ENCODE results near the gene ANXA5.
"Not testable (repeated sequence)": the region's sequence is repeated elsewhere in the genome, so short reads cannot be mapped to it uniquely, and the experiment has no call there.

ANXA5 gene

GRCh38 chr4:121737846-121738554 is 41.2 kb upstream of the ANXA5 start:
- Histone ChIP-seq H3K4me3 (ENCODE audit: insufficient read length, low read depth) (no peak overlapping the region), H3K9ac (ENCODE audit: insufficient read length, low read depth) (no peak overlapping the region), H3K36me3 (ENCODE audit: insufficient read depth, insufficient read length, low read length) (no peaks in the 10 kb centered on the region), H3K4me1 (ENCODE audit: insufficient read depth, insufficient read length) (peaks cover 1% of the 10 kb centered on the region), H3K27me3 (ENCODE audit: insufficient read depth, insufficient read length) (no peaks in the 10 kb centered on the region), H3K9me3 (ENCODE audit: insufficient read depth, low read length) (no peaks in the 10 kb centered on the region)
- TF ChIP-seq ZNF274 (IDR thresholded peaks at IDR 0.05; ENCODE audit: low read depth, low read length) (no peak), SUZ12 (IDR thresholded peaks at IDR 0.05; ENCODE audit: extremely low read depth, insufficient read depth, insufficient read length) (no peak), YY1 (IDR thresholded peaks at IDR 0.05; ENCODE audit: insufficient read depth, insufficient read length) (no peak)
- no peak for DNase-seq (ENCODE audit: low read depth, low spot score)

- no peak overlapping the region for H3K9ac ChIP-seq (ENCODE audit: insufficient read length, low read depth)
- H3K27me3 ChIP-seq (ENCODE audit: insufficient read depth, insufficient read length) = no peaks in the 10 kb centered on the region
- no peaks in the 10 kb centered on the region for H3K36me3 ChIP-seq (ENCODE audit: insufficient read depth, insufficient read length, low read length)
- H3K4me1 ChIP-seq (ENCODE audit: insufficient read depth, insufficient read length) = peaks cover 1% of the 10 kb centered on the region
- H3K4me3 ChIP-seq (ENCODE audit: insufficient read length, low read depth) = no peak overlapping the region
- no peak for DNase-seq (ENCODE audit: low read depth, low spot score)
- no peaks in the 10 kb centered on the region for H3K9me3 ChIP-seq (ENCODE audit: insufficient read depth, low read length)
- TF ChIP-seq YY1 (IDR thresholded peaks at IDR 0.05; ENCODE audit: insufficient read depth, insufficient read length) (no peak), SUZ12 (IDR thresholded peaks at IDR 0.05; ENCODE audit: extremely low read depth, insufficient read depth, insufficient read length) (no peak), ZNF274 (IDR thresholded peaks at IDR 0.05; ENCODE audit: low read depth, low read length) (no peak)
These were observed 40.1 kb upstream of the ANXA5 start for GRCh38 chr4:121736735-121737351.

- Histone ChIP-seq H3K36me3 (ENCODE audit: insufficient read depth, insufficient read length, low read length) (no peaks in the 10 kb centered on the region), H3K9me3 (ENCODE audit: insufficient read depth, low read length) (no peaks in the 10 kb centered on the region), H3K9ac (ENCODE audit: insufficient read length, low read depth) (no peak overlapping the region), H3K4me3 (ENCODE audit: insufficient read length, low read depth) (no peak overlapping the region), H3K4me1 (ENCODE audit: insufficient read depth, insufficient read length) (peaks cover 1% of the 10 kb centered on the region), H3K27me3 (ENCODE audit: insufficient read depth, insufficient read length) (no peaks in the 10 kb centered on the region)
- no peak for DNase-seq (ENCODE audit: low read depth, low spot score)
- TF ChIP-seq SUZ12 (IDR thresholded peaks at IDR 0.05; ENCODE audit: extremely low read depth, insufficient read depth, insufficient read length) (no peak), ZNF274 (IDR thresholded peaks at IDR 0.05; ENCODE audit: low read depth, low read length) (no peak), YY1 (IDR thresholded peaks at IDR 0.05; ENCODE audit: insufficient read depth, insufficient read length) (no peak)
These were observed 37.8 kb upstream of the ANXA5 start for GRCh38 chr4:121734571-121734970.

- TF ChIP-seq YY1 (IDR thresholded peaks at IDR 0.05; ENCODE audit: insufficient read depth, insufficient read length) (no peak), ZNF274 (IDR thresholded peaks at IDR 0.05; ENCODE audit: low read depth, low read length) (no peak), SUZ12 (IDR thresholded peaks at IDR 0.05; ENCODE audit: extremely low read depth, insufficient read depth, insufficient read length) (no peak)
- Histone ChIP-seq H3K27me3 (ENCODE audit: insufficient read depth, insufficient read length) (no peaks in the 10 kb centered on the region), H3K4me1 (ENCODE audit: insufficient read depth, insufficient read length) (peaks cover 1% of the 10 kb centered on the region), H3K9ac (ENCODE audit: insufficient read length, low read depth) (no peak overlapping the region), H3K9me3 (ENCODE audit: insufficient read depth, low read length) (no peaks in the 10 kb centered on the region), H3K36me3 (ENCODE audit: insufficient read depth, insufficient read length, low read length) (no peaks in the 10 kb centered on the region), H3K4me3 (ENCODE audit: insufficient read length, low read depth) (no peak overlapping the region)
- no peak for DNase-seq (ENCODE audit: low read depth, low spot score)
These were observed 37.2 kb upstream of the ANXA5 start for GRCh38 chr4:121733942-121734341.

DNA sequence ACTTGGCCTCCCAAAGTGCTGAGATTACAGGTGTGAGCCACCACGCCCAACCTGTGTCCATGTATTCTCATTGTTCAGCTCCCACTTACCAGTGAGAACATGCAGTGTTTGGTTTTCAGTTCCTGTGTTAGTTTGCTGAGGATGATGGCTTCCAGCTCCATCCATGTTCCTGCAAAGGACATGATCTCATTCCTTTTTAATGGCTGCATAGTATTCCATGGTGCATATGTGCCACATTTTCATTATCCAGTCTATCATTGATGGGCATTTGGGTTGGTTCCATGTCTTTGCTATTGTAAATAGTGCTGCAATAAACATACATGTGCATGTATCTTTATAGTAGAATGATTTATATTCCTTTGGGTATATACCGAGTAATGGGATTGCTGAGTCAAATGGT is 33.0 kb upstream of the ANXA5 start:
- H3K9me3 ChIP-seq (ENCODE audit: insufficient read depth, low read length); DNase-seq (ENCODE audit: low read depth, low spot score); H3K9ac ChIP-seq (ENCODE audit: insufficient read length, low read depth); H3K27me3 ChIP-seq (ENCODE audit: insufficient read depth, insufficient read length); H3K4me1 ChIP-seq (ENCODE audit: insufficient read depth, insufficient read length); H3K4me3 ChIP-seq (ENCODE audit: insufficient read length, low read depth); H3K36me3 ChIP-seq (ENCODE audit: insufficient read depth, insufficient read length, low read length): not testable (repeated sequence)

- TF ChIP-seq YY1 (IDR thresholded peaks at IDR 0.05; ENCODE audit: insufficient read depth, insufficient read length) (no peak), SUZ12 (IDR thresholded peaks at IDR 0.05; ENCODE audit: extremely low read depth, insufficient read depth, insufficient read length) (no peak), ZNF274 (IDR thresholded peaks at IDR 0.05; ENCODE audit: low read depth, low read length) (no peak)
- DNase-seq (ENCODE audit: low read depth, low spot score) = no peak
- no peaks in the 10 kb centered on the region for H3K36me3 ChIP-seq (ENCODE audit: insufficient read depth, insufficient read length, low read length)
- H3K9me3 ChIP-seq (ENCODE audit: insufficient read depth, low read length) = no peaks in the 10 kb centered on the region
- no peaks in the 10 kb centered on the region for H3K27me3 ChIP-seq (ENCODE audit: insufficient read depth, insufficient read length)
- H3K4me3 ChIP-seq (ENCODE audit: insufficient read length, low read depth) = no peak overlapping the region
- no peaks in the 10 kb centered on the region for H3K4me1 ChIP-seq (ENCODE audit: insufficient read depth, insufficient read length)
- no peak overlapping the region for H3K9ac ChIP-seq (ENCODE audit: insufficient read length, low read depth)
These were observed 32.0 kb upstream of the ANXA5 start for GRCh38 chr4:121728798-121729226.

DNA sequence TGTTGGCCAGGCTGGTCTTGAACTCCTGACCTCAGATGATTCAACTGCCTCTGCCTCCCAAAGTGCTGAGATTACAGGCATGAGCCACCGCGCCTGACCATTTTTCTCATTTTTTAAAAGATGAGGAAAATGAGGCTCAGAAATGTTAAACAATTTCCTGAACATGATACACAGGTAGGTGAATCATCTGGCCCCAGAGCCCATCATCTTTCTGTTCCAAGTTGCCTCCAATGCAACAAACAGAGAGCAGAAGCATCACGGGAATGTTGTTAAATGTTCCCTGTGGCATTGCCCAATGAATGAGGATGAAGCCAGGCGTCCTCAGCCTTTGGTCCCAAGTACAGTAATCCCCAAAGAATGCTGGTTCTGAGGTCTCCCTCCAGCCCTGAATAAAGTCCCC is 31.3 kb upstream of the ANXA5 start:
- no peak for DNase-seq (ENCODE audit: low read depth, low spot score)
- TF ChIP-seq YY1 (IDR thresholded peaks at IDR 0.05; ENCODE audit: insufficient read depth, insufficient read length) = no peak
- TF ChIP-seq SUZ12 (IDR thresholded peaks at IDR 0.05; ENCODE audit: extremely low read depth, insufficient read depth, insufficient read length) = no peak
- TF ChIP-seq ZNF274 (IDR thresholded peaks at IDR 0.05; ENCODE audit: low read depth, low read length) = no peak
- Histone ChIP-seq H3K4me1 (ENCODE audit: insufficient read depth, insufficient read length) (no peaks in the 10 kb centered on the region), H3K27me3 (ENCODE audit: insufficient read depth, insufficient read length) (no peaks in the 10 kb centered on the region), H3K9ac (ENCODE audit: insufficient read length, low read depth) (no peak overlapping the region), H3K9me3 (ENCODE audit: insufficient read depth, low read length) (no peaks in the 10 kb centered on the region), H3K4me3 (ENCODE audit: insufficient read length, low read depth) (no peak overlapping the region), H3K36me3 (ENCODE audit: insufficient read depth, insufficient read length, low read length) (no peaks in the 10 kb centered on the region)
